IPS-18c (cell line): Measurements from ENCODE around the gene CAVIN3.
"Not testable (repeated sequence)": the region's sequence is repeated elsewhere in the genome, so short reads cannot be mapped to it uniquely, and the experiment has no call there.

Experiments used
- H3K4me3 ChIP-seq: 2 replicates; pipeline ENCODE4 v1.7.0; 2013; ENCODE audit warnings: low read depth, mild to moderate bottlenecking, low read length, moderate library complexity; ENCODE audit not compliant: insufficient read depth
- H3K9me3 ChIP-seq: one replicate; pipeline ENCODE4 v1.6.1; 2013; ENCODE audit warnings: mild to moderate bottlenecking, low read length, moderate library complexity; ENCODE audit not compliant: control insufficient read depth, insufficient read depth

Gene CAVIN3

DNA sequence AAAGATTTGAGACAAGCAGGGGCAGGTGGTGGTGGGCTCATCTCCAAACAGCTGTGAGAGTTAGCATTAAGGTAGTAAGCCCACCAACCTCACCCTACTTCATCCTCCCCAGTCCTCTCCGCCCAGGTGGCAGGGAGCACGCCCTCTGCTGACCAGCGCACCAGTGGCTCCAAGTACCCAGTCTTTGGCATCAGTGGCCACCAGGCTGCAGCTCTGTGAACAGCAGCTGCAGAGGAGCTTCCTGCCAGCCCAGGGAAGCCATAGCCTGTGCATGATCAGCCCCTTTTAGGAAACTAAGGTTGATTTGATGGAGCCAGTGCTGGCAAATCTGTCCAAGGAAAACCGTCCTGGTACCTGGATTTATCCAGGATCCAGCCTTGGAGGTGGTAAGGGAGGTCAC lies 21.7 kb downstream of the CAVIN3 start:
- Histone ChIP-seq H3K9me3 (no peaks in the 10 kb centered on the region), H3K4me3 (no peak overlapping the region)

- Histone ChIP-seq H3K9me3 (no peaks in the 10 kb centered on the region), H3K4me3 (no peak overlapping the region)
These were observed 22.5 kb downstream of the CAVIN3 start for GRCh38 chr11:6297831-6298230.

- no peaks in the 10 kb centered on the region for H3K9me3 ChIP-seq
These were observed 35.3 kb downstream of the CAVIN3 start for GRCh38 chr11:6285019-6285418.

DNA sequence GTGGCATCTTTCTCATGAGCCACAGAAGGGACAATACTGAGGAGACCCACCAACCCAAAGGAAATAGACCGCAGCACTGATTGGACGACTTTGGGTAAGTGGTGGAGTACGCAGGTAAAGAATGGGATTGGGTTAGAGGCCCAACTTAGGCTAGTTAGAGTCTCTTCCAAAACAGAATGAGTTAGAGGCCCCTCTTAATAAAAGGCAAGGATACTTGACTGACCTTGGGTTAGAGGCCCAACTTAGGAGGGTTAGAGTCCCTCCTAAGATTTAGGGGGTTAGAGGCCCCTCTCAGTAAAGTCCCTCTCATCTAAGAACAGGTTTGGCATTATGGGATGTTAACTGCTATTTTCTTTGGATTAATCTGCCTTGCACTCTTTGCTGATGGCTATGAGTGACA lies 36.1 kb downstream of the CAVIN3 start:
- Histone ChIP-seq H3K9me3 (no peaks in the 10 kb centered on the region), H3K4me3 (no peak overlapping the region)

More at GRCh38 chr11:6285019-6285418, 35.3 kb downstream of the CAVIN3 start:
- no peak overlapping the region for H3K4me3 ChIP-seq

DNA sequence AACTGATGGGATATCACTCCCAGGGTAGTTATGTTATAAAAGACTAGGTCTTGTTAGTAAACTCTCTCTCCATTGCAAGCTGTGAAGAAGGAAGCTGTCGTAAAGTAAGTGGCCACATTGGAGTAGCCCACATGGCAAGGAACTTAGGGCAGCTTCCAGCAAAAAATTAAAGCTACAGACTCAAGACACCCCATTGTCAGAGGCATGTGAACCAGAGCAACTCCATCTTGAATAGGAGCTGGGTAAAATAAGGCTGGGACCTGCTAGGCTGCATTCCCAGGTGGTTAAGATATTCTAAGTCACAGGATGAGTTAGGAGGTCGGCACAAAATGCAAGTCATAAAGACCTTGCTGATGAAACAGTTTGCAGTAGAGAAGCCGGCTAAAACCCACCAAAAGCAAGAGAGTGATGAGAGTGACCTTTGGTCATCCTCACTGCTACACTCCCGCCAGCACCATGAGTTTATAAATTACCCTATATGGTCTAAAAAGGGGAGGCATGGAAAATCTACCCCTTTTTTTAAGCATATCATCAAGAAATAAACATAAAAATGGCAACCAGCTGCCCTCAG lies 36.8 kb downstream of the CAVIN3 start:
- no peak overlapping the region for H3K4me3 ChIP-seq
- no peaks in the 10 kb centered on the region for H3K9me3 ChIP-seq

GRCh38 chr11:6280809-6281208 lies 39.5 kb downstream of the CAVIN3 start:
- H3K4me3 ChIP-seq, H3K9me3 ChIP-seq: not testable (repeated sequence)

- no peaks in the 10 kb centered on the region for H3K9me3 ChIP-seq
These were observed 47.1 kb downstream of the CAVIN3 start for GRCh38 chr11:6273188-6273587.

DNA sequence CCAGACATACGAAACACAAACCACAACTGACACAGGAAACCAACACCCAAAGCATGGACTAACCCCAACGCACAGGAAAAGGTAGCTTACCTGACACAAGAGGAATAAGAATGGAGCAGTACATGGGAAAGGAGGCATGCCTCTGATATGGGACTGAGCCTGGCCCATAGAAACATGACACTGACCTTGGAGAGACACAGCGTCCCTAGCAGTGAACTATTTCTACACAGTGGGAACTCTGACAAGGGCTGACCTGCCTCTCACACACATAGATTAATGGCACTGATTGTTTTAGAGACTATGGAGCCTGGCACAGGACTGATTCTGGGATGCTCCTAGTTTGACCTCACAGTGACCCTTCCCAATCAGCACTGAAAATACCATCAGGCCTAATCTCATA lies 48.7 kb downstream of the CAVIN3 start:
- H3K4me3 ChIP-seq, result no peak overlapping the region
- H3K9me3 ChIP-seq, result no peaks in the 10 kb centered on the region

More at GRCh38 chr11:6273188-6273587, 47.1 kb downstream of the CAVIN3 start:
- H3K4me3 ChIP-seq, result no peak overlapping the region

DNA sequence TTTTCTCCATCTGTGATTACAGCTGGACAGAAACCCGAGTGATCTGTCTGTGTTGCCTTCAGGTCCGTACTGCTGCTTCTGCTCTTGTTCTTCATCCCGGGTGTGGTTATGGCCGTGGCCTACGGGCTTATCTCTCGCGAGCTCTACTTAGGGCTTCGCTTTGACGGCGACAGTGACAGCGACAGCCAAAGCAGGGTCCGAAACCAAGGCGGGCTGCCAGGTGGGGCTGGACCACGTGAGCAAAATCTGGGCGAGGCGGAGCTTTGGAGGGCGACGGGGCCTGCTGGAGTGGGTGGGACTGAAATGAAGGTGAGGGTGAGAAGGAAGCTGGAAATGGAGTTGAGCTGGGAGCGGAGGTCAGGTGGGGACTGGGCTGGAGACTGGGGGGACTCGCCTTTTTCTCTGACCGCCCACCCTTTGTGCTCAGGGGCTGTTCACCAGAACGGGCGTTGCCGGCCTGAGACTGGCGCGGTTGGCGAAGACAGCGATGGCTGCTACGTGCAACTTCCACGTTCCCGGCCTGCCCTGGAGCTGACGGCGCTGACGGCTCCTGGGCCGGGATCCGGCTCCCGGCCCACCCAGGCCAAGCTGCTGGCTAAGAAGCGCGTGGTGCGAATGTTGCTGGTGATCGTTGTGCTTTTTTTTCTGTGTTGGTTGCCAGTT lies 49.6 kb downstream of the CAVIN3 start:
- Histone ChIP-seq H3K4me3 (no peak overlapping the region), H3K9me3 (no peaks in the 10 kb centered on the region)

DNA sequence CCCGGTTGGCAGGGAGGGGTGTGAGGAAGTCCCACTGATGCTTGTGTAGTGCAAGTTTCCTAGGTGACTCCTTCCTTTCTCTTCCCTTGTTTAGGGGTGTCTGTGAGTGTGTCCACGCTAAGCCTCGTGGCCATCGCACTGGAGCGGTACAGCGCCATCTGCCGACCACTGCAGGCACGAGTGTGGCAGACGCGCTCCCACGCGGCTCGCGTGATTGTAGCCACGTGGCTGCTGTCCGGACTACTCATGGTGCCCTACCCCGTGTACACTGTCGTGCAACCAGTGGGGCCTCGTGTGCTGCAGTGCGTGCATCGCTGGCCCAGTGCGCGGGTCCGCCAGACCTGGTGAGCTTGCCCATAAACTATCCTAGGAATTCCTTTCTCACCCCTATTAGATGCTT lies 50.3 kb downstream of the CAVIN3 start:
- Histone ChIP-seq H3K4me3 (no peak overlapping the region), H3K9me3 (no peaks in the 10 kb centered on the region)
